Panc1 (cell line): ENCODE measurements around the gene GABRG3. TPM values are rescaled to one million over a fixed set of nuclear protein-coding genes. Genes with fewer than 3 reads are reported as not detected.

Source experiments
- ATAC-seq: fragments of 200-7000 bp; cut with Tn5 transposase; 2 replicates; pipeline ENCODE4 v1.9.1; 2020; ENCODE audit warnings: mild to moderate bottlenecking, moderate library complexity
- BruUV-seq: library from RNA; stranded (reverse); fragments of 400-500 nt; replicated peaks from 2 replicates; lab custom pipeline; 2021; lab: Mats Ljungman, UMichigan
- CTCF ChIA-PET: fragments of 300-600 bp; sonication (Branson Sonifier 250); formaldehyde crosslinking; loops from one replicate; lab custom pipeline; 2022; ENCODE audit warnings: antibody characterized with exemption; lab: Charles Lee
- POLR2A ChIA-PET: fragments of 300-600 bp; sonication (Branson Sonifier 250); formaldehyde crosslinking; loops from one replicate; lab custom pipeline; 2022; ENCODE audit warnings: antibody characterized with exemption; lab: Charles Lee
- DNase-seq: peaks from one replicate; pipeline ENCODE4 v3.0.0-alpha.2; 2010; ENCODE audit warnings: low read depth, low spot score
- H3K27ac ChIP-seq: 2 replicates; pipeline ENCODE4 v1.5.1; 2011; ENCODE audit warnings: mild to moderate bottlenecking, low read length, inconsistent platforms
- H3K27me3 ChIP-seq: fragments of 200-500 bp; sonication (Bioruptor generic); 2 replicates; pipeline ENCODE4 v1.6.0; 2014; ENCODE audit warnings: low read length, inconsistent platforms; ENCODE audit not compliant: control insufficient read depth, insufficient read depth
- H3K36me3 ChIP-seq: fragments of 200-500 bp; sonication (Bioruptor generic); 2 replicates; pipeline ENCODE4 v1.5.1; 2014; ENCODE audit warnings: inconsistent platforms, mild to moderate bottlenecking, low read length, moderate library complexity; ENCODE audit not compliant: control insufficient read depth, insufficient read depth
- H3K4me1 ChIP-seq: 2 replicates; pipeline ENCODE4 v1.5.1; 2011; ENCODE audit warnings: inconsistent platforms, mild to moderate bottlenecking, low read length, moderate library complexity; ENCODE audit not compliant: control insufficient read depth, insufficient read depth
- H3K4me3 ChIP-seq, 2 experiments: 2 replicates each; pipeline ENCODE4 v1.5.1; 2011 to 2012; ENCODE audit warnings: low read depth in 2 of 2, low read length in 2 of 2, mild to moderate bottlenecking in 2 of 2, inconsistent platforms in 1 of 2, moderate library complexity in 1 of 2
- H3K9me3 ChIP-seq: fragments of 200-500 bp; sonication (Bioruptor generic); 2 replicates; pipeline ENCODE4 v1.5.1; 2014; ENCODE audit warnings: low read depth, mild to moderate bottlenecking, inconsistent platforms, low read length, moderate library complexity; ENCODE audit not compliant: control insufficient read depth, insufficient read depth
- POLR2AphosphoS5 ChIP-seq: IDR thresholded peaks from 2 replicates; pipeline ENCODE4 v1.6.1; 2012; ENCODE audit warnings: mild to moderate bottlenecking, low read depth, low read length, moderate library complexity
- REST ChIP-seq, 2 experiments: IDR thresholded peaks; 2 replicates each; pipeline ENCODE4 v1.6.1; 2011 to 2012; ENCODE audit warnings: low read depth in 2 of 2, control low read depth in 1 of 2, low read length in 1 of 2, mild to moderate bottlenecking in 1 of 2, moderate library complexity in 1 of 2; ENCODE audit not compliant: insufficient read depth in 1 of 2
- SIN3A ChIP-seq: IDR thresholded peaks from 2 replicates; pipeline ENCODE4 v1.6.1; 2012; ENCODE audit warnings: low read depth, mild to moderate bottlenecking, low read length, moderate library complexity, borderline replicate concordance; ENCODE audit not compliant: insufficient read depth
- TCF7L2 ChIP-seq: IDR thresholded peaks from 2 replicates; pipeline ENCODE4 v1.6.1; 2011; ENCODE audit warnings: mild to moderate bottlenecking, low read depth, low read length, inconsistent platforms
- in situ Hi-C: cut with HindIII; loops from 2 replicates; pipeline ENCODE4 v1.10.0; 2016; ENCODE audit warnings: low sequenced_read_pairs, low pct_unique_long_range_greater_than_20kb
- intact Hi-C: fragments of 100-400 bp; cut with micrococcal nuclease; formaldehyde crosslinking; loops from one replicate; pipeline ENCODE4 v1.10.0; 2022; ENCODE audit not compliant: unreplicated experiment
- total RNA-seq: library from RNA; stranded (reverse); gene quantifications from one replicate; pipeline ENCODE4 v1.2.1, GENCODE V29; 2021; ENCODE audit not compliant: unreplicated experiment
- TF ChIP-seq, protein P1 (sequence below): fragments of 450-650 bp; IDR thresholded peaks from 2 replicates; pipeline ENCODE4 v1.5.1; 2017; ENCODE audit warnings: mild to moderate bottlenecking

Gene GABRG3
- total RNA-seq, 1 experiment from 2014 or later = not detected

GRCh38 chr15:27028858-27029477 is 58.0 kb downstream of the GABRG3 start:
- no peak for ATAC-seq

DNA sequence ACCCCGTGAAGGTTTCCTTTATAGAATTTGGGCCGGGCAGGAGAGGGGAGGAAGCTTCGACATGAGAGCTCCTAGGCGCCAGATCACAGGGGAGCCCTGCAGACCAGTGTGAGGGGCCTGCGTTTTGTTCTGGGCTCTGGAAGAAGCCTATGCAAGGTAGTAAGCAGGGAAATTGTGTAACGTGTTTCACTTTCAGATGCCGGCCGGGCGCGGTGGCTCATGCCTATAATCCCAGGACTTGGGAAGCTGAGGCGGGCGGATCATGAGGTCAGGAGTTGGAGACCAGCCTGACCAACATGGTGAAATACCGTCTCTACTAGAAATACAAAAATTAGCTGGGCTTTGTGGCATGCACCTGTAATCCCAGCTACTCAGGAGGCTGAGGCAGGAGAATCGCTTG is 65.2 kb downstream of the GABRG3 start:
- TF ChIP-seq, protein P1, sequence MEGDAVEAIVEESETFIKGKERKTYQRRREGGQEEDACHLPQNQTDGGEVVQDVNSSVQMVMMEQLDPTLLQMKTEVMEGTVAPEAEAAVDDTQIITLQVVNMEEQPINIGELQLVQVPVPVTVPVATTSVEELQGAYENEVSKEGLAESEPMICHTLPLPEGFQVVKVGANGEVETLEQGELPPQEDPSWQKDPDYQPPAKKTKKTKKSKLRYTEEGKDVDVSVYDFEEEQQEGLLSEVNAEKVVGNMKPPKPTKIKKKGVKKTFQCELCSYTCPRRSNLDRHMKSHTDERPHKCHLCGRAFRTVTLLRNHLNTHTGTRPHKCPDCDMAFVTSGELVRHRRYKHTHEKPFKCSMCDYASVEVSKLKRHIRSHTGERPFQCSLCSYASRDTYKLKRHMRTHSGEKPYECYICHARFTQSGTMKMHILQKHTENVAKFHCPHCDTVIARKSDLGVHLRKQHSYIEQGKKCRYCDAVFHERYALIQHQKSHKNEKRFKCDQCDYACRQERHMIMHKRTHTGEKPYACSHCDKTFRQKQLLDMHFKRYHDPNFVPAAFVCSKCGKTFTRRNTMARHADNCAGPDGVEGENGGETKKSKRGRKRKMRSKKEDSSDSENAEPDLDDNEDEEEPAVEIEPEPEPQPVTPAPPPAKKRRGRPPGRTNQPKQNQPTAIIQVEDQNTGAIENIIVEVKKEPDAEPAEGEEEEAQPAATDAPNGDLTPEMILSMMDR = no peak
- TF ChIP-seq TCF7L2 (no peak), REST (IDR thresholded peaks at IDR 0.05; ENCODE audit: insufficient read depth in 1 of 2, low read depth in 2 of 2, low read length in 1 of 2) (no peak), POLR2AphosphoS5 (no peak), SIN3A (no peak)
- H3K4me1 ChIP-seq = no peaks in the 10 kb centered on the region
- ChIA-PET CTCF (no interaction called here), POLR2A (no interaction called here)
- no peaks in the 10 kb centered on the region for H3K27me3 ChIP-seq
- intact Hi-C loops = no loop called here
- no peaks in the 10 kb centered on the region for H3K9me3 ChIP-seq
- H3K4me3 ChIP-seq = no peak overlapping the region
- H3K36me3 ChIP-seq = no peaks in the 10 kb centered on the region
- no peak overlapping the region for H3K27ac ChIP-seq
- ATAC-seq (no peak), DNase-seq (no peak)
- no TSS peak for BruUV-seq
- in situ Hi-C loops = no loop called here

More at GRCh38 chr15:27028858-27029477, 58.0 kb downstream of the GABRG3 start:
- Histone ChIP-seq H3K27ac (no peak overlapping the region), H3K36me3 (no peaks in the 10 kb centered on the region), H3K4me3 (no peak overlapping the region), H3K27me3 (no peaks in the 10 kb centered on the region), H3K4me1 (no peaks in the 10 kb centered on the region), H3K9me3 (no peaks in the 10 kb centered on the region)
- POLR2A ChIA-PET = no interaction called here
- no TSS peak for BruUV-seq
- intact Hi-C loops = no loop called here
- CTCF ChIA-PET = no interaction called here
- in situ Hi-C loops = no loop called here
- no peak for DNase-seq
- TF ChIP-seq TCF7L2 = no peak
- no peak for TF ChIP-seq SIN3A
- TF ChIP-seq, protein P1 = no peak
- no peak for TF ChIP-seq REST (IDR thresholded peaks at IDR 0.05; ENCODE audit: insufficient read depth in 1 of 2, low read depth in 2 of 2, low read length in 1 of 2)
- TF ChIP-seq POLR2AphosphoS5 = no peak
